Measurements from ENCODE around the gene ETFBKMT. TPM values are rescaled to one million over a fixed set of nuclear protein-coding genes. Genes with fewer than 3 reads are reported as not detected.

ETFBKMT gene
- polyA plus RNA-seq, 4 donors = 1.3 to 4.7 (median 2.0) TPM

- Histone ChIP-seq H3K9me3 (ENCODE audit: control insufficient read depth in 2 of 2, insufficient read depth in 1 of 2, low read depth in 1 of 2, low read length in 1 of 2) (peaks cover 0 to 10% of the 10 kb centered on the region in 2 donors), H3K27ac (ENCODE audit: low read depth in 1 of 3, low read length in 2 of 3) (no peak overlapping the region), H3K36me3 (ENCODE audit: control insufficient read depth in 3 of 3, insufficient read depth in 2 of 3, low read depth in 1 of 3, low read length in 3 of 3) (no peaks in the 10 kb centered on the region), H3K4me3 (ENCODE audit: low read depth in 1 of 3, low read length in 3 of 3) (no peak overlapping the region), H3K27me3 (ENCODE audit: control insufficient read depth in 3 of 3, insufficient read depth in 3 of 3, low read length in 3 of 3) (no peaks in the 10 kb centered on the region), H3K4me1 (ENCODE audit: control insufficient read depth in 3 of 3, insufficient read depth in 2 of 3, low read depth in 1 of 3, low read length in 2 of 3) (peaks cover 0 to 12% (median 2%) of the 10 kb centered on the region in 3 donors)
- WGBS, 3 donors = 51 to 80% (median 70%) methylated on average over 7 of the region's 7 CpGs
- FAIRE-seq (no peak), DNase-seq (no peak)
Observed at GRCh38 chr12:31647086-31647491, 12.4 kb upstream of the ETFBKMT start.

- no peak overlapping the region for H3K4me3 ChIP-seq (ENCODE audit: low read depth in 1 of 3, low read length in 3 of 3)
- H3K27ac ChIP-seq (ENCODE audit: low read depth in 1 of 3, low read length in 2 of 3) = peak overlapping the region; percentile 74 to 88 (median 81)
- no peaks in the 10 kb centered on the region for H3K27me3 ChIP-seq (ENCODE audit: control insufficient read depth in 3 of 3, insufficient read depth in 3 of 3, low read length in 3 of 3)
- H3K4me1 ChIP-seq (ENCODE audit: control insufficient read depth in 3 of 3, insufficient read depth in 2 of 3, low read depth in 1 of 3, low read length in 2 of 3) = peaks cover 0 to 15% (median 2%) of the 10 kb centered on the region in 3 donors
- FAIRE-seq = no peak
- WGBS, 3 donors = 19 to 48% (median 37%) methylated on average over 6 of the region's 6 CpGs
- peaks cover 0 to 13% of the 10 kb centered on the region in 2 donors for H3K9me3 ChIP-seq (ENCODE audit: control insufficient read depth in 2 of 2, insufficient read depth in 1 of 2, low read depth in 1 of 2, low read length in 1 of 2)
- H3K36me3 ChIP-seq (ENCODE audit: control insufficient read depth in 3 of 3, insufficient read depth in 2 of 3, low read depth in 1 of 3, low read length in 3 of 3) = no peaks in the 10 kb centered on the region
- DNase-seq = peak; percentile 92 to 96
Observed at GRCh38 chr12:31650918-31651317, 8.6 kb upstream of the ETFBKMT start.

GRCh38 chr12:31651893-31652521 is 7.5 kb upstream of the ETFBKMT start:
- Histone ChIP-seq H3K27ac (ENCODE audit: low read depth in 1 of 3, low read length in 2 of 3) (peak overlapping the region in 1 of 3 donors; percentile 66), H3K4me3 (ENCODE audit: low read depth in 1 of 3, low read length in 3 of 3) (no peak overlapping the region), H3K9me3 (ENCODE audit: control insufficient read depth in 2 of 2, insufficient read depth in 1 of 2, low read depth in 1 of 2, low read length in 1 of 2) (peaks cover 0 to 13% of the 10 kb centered on the region in 2 donors), H3K27me3 (ENCODE audit: control insufficient read depth in 3 of 3, insufficient read depth in 3 of 3, low read length in 3 of 3) (no peaks in the 10 kb centered on the region), H3K4me1 (ENCODE audit: control insufficient read depth in 3 of 3, insufficient read depth in 2 of 3, low read depth in 1 of 3, low read length in 2 of 3) (peaks cover 0 to 15% (median 2%) of the 10 kb centered on the region in 3 donors), H3K36me3 (ENCODE audit: control insufficient read depth in 3 of 3, insufficient read depth in 2 of 3, low read depth in 1 of 3, low read length in 3 of 3) (no peaks in the 10 kb centered on the region)
- 86 to 93% (median 87%) methylated on average over 18 of the region's 18 CpGs for WGBS, 3 donors
- FAIRE-seq (no peak), DNase-seq (no peak)

GRCh38 chr12:31655208-31655607 is 4.3 kb upstream of the ETFBKMT start:
- H3K9me3 ChIP-seq (ENCODE audit: control insufficient read depth in 2 of 2, insufficient read depth in 1 of 2, low read depth in 1 of 2, low read length in 1 of 2) = peaks cover 0 to 13% of the 10 kb centered on the region in 2 donors
- H3K4me3 ChIP-seq (ENCODE audit: low read depth in 1 of 3, low read length in 3 of 3) = no peak overlapping the region
- no peaks in the 10 kb centered on the region for H3K36me3 ChIP-seq (ENCODE audit: control insufficient read depth in 3 of 3, insufficient read depth in 2 of 3, low read depth in 1 of 3, low read length in 3 of 3)
- peaks cover 0 to 23% (median 5%) of the 10 kb centered on the region in 3 donors for H3K4me1 ChIP-seq (ENCODE audit: control insufficient read depth in 3 of 3, insufficient read depth in 2 of 3, low read depth in 1 of 3, low read length in 2 of 3)
- 70 to 79% (median 75%) methylated on average over 4 of the region's 4 CpGs for WGBS, 3 donors
- H3K27me3 ChIP-seq (ENCODE audit: control insufficient read depth in 3 of 3, insufficient read depth in 3 of 3, low read length in 3 of 3) = no peaks in the 10 kb centered on the region
- DNase-seq (no peak), FAIRE-seq (no peak)
- H3K27ac ChIP-seq (ENCODE audit: low read depth in 1 of 3, low read length in 2 of 3) = no peak overlapping the region

- Histone ChIP-seq H3K27ac (ENCODE audit: low read depth in 1 of 3, low read length in 2 of 3) (no peak overlapping the region), H3K27me3 (ENCODE audit: control insufficient read depth in 3 of 3, insufficient read depth in 3 of 3, low read length in 3 of 3) (no peaks in the 10 kb centered on the region), H3K36me3 (ENCODE audit: control insufficient read depth in 3 of 3, insufficient read depth in 2 of 3, low read depth in 1 of 3, low read length in 3 of 3) (no peaks in the 10 kb centered on the region), H3K9me3 (ENCODE audit: control insufficient read depth in 2 of 2, insufficient read depth in 1 of 2, low read depth in 1 of 2, low read length in 1 of 2) (peaks cover 0 to 13% of the 10 kb centered on the region in 2 donors), H3K4me1 (ENCODE audit: control insufficient read depth in 3 of 3, insufficient read depth in 2 of 3, low read depth in 1 of 3, low read length in 2 of 3) (peaks cover 0 to 19% (median 3%) of the 10 kb centered on the region in 3 donors), H3K4me3 (ENCODE audit: low read depth in 1 of 3, low read length in 3 of 3) (no peak overlapping the region)
- FAIRE-seq (no peak), DNase-seq (no peak)
- WGBS, 3 donors = 76 to 91% (median 89%) methylated on average over 1 of the region's 1 CpG
Observed at GRCh38 chr12:31655792-31656191, 3.7 kb upstream of the ETFBKMT start.

GRCh38 chr12:31658471-31659086 is 909 bp upstream of the ETFBKMT start:
- FAIRE-seq = no peak
- WGBS, 3 donors = 8 to 19% (median 14%) methylated on average over 11 of the region's 11 CpGs

GRCh38 chr12:31662176-31662849 is 2.8 kb downstream of the ETFBKMT start:
- H3K4me1 ChIP-seq (ENCODE audit: control insufficient read depth in 3 of 3, insufficient read depth in 2 of 3, low read depth in 1 of 3, low read length in 2 of 3) = peaks cover 0 to 13% (median 3%) of the 10 kb centered on the region in 3 donors
- FAIRE-seq (no peak), DNase-seq (no peak)
- H3K4me3 ChIP-seq (ENCODE audit: low read depth in 1 of 3, low read length in 3 of 3) = no peak overlapping the region
- H3K9me3 ChIP-seq (ENCODE audit: control insufficient read depth in 2 of 2, insufficient read depth in 1 of 2, low read depth in 1 of 2, low read length in 1 of 2) = peaks cover 0 to 9% of the 10 kb centered on the region in 2 donors
- peaks cover 0 to 6% (median 3%) of the 10 kb centered on the region in 3 donors for H3K36me3 ChIP-seq (ENCODE audit: control insufficient read depth in 3 of 3, insufficient read depth in 2 of 3, low read depth in 1 of 3, low read length in 3 of 3)
- no peak overlapping the region for H3K27ac ChIP-seq (ENCODE audit: low read depth in 1 of 3, low read length in 2 of 3)
- no peaks in the 10 kb centered on the region for H3K27me3 ChIP-seq (ENCODE audit: control insufficient read depth in 3 of 3, insufficient read depth in 3 of 3, low read length in 3 of 3)
- 89 to 96% (median 95%) methylated on average over 6 of the region's 6 CpGs for WGBS, 3 donors

More at GRCh38 chr12:31658471-31659086, 909 bp upstream of the ETFBKMT start:
- peak in 1 of 2 donors; percentile 10 for DNase-seq
- peak overlapping the region; percentile 81 to 99 (median 94) for H3K27ac ChIP-seq (ENCODE audit: low read depth in 1 of 3, low read length in 2 of 3)
- H3K4me1 ChIP-seq (ENCODE audit: control insufficient read depth in 3 of 3, insufficient read depth in 2 of 3, low read depth in 1 of 3, low read length in 2 of 3) = peaks cover 0 to 13% (median 3%) of the 10 kb centered on the region in 3 donors
- no peaks in the 10 kb centered on the region for H3K27me3 ChIP-seq (ENCODE audit: control insufficient read depth in 3 of 3, insufficient read depth in 3 of 3, low read length in 3 of 3)
- H3K36me3 ChIP-seq (ENCODE audit: control insufficient read depth in 3 of 3, insufficient read depth in 2 of 3, low read depth in 1 of 3, low read length in 3 of 3) = peaks cover 0 to 6% (median 3%) of the 10 kb centered on the region in 3 donors
- no peaks in the 10 kb centered on the region for H3K9me3 ChIP-seq (ENCODE audit: control insufficient read depth in 2 of 2, insufficient read depth in 1 of 2, low read depth in 1 of 2, low read length in 1 of 2)
- H3K4me3 ChIP-seq (ENCODE audit: low read depth in 1 of 3, low read length in 3 of 3) = peak overlapping the region in 2 of 3 donors; percentile 52 to 59

GRCh38 chr12:31663576-31663975 is 4.1 kb downstream of the ETFBKMT start:
- DNase-seq (no peak), FAIRE-seq (no peak)
- peaks cover 0 to 6% (median 3%) of the 10 kb centered on the region in 3 donors for H3K36me3 ChIP-seq (ENCODE audit: control insufficient read depth in 3 of 3, insufficient read depth in 2 of 3, low read depth in 1 of 3, low read length in 3 of 3)
- WGBS, 3 donors = 78 to 96% (median 89%) methylated on average over 4 of the region's 4 CpGs
- H3K27me3 ChIP-seq (ENCODE audit: control insufficient read depth in 3 of 3, insufficient read depth in 3 of 3, low read length in 3 of 3) = no peaks in the 10 kb centered on the region
- H3K9me3 ChIP-seq (ENCODE audit: control insufficient read depth in 2 of 2, insufficient read depth in 1 of 2, low read depth in 1 of 2, low read length in 1 of 2) = peaks cover 0 to 12% of the 10 kb centered on the region in 2 donors
- H3K4me1 ChIP-seq (ENCODE audit: control insufficient read depth in 3 of 3, insufficient read depth in 2 of 3, low read depth in 1 of 3, low read length in 2 of 3) = peaks cover 0 to 4% (median 0%) of the 10 kb centered on the region in 3 donors
- no peak overlapping the region for H3K4me3 ChIP-seq (ENCODE audit: low read depth in 1 of 3, low read length in 3 of 3)
- H3K27ac ChIP-seq (ENCODE audit: low read depth in 1 of 3, low read length in 2 of 3) = no peak overlapping the region

Measured in small intestine (tissue), 7 donors.